IMR-90 (cell line): ENCODE measurements around the gene TBX1. TPM values are rescaled to one million over a fixed set of nuclear protein-coding genes. Genes with fewer than 3 reads are reported as not detected.

ENCODE experiments used
- ATAC-seq: fragments of 200-7000 bp; cut with Tn5 transposase; 2 replicates; pipeline ENCODE4 v1.9.1; 2020; ENCODE audit warnings: low read depth, mild to moderate bottlenecking, moderate library complexity
- BruUV-seq: library from RNA; stranded (reverse); fragments of 400-500 nt; replicated peaks from 2 replicates; lab custom pipeline; 2021; lab: Mats Ljungman, UMichigan
- CTCF ChIA-PET: fragments of 300-600 bp; formaldehyde crosslinking; extraction: SDS; loops from one replicate; lab custom pipeline; 2021; ENCODE audit warnings: antibody characterized with exemption; lab: Yijun Ruan, JAX
- POLR2A ChIA-PET: fragments of 300-600 bp; sonication (Branson Sonifier 250); formaldehyde crosslinking; loops from one replicate; lab custom pipeline; 2022; ENCODE audit warnings: antibody characterized with exemption; ENCODE audit not compliant: unreplicated experiment; lab: Charles Lee
- DNase-seq: peaks from one replicate; pipeline ENCODE4 v3.0.0; 2013
- H2AFZ ChIP-seq: replicated peaks from 2 replicates; pipeline ENCODE3; 2013; ENCODE audit warnings: low read length, mild to moderate bottlenecking; ENCODE audit not compliant: poor library complexity
- H2AK5ac ChIP-seq: 2 replicates; pipeline ENCODE4 v1.6.1; 2013; ENCODE audit warnings: low read depth, low read length, inconsistent platforms
- H2AK9ac ChIP-seq: replicated peaks from 2 replicates; pipeline ENCODE3; 2013; ENCODE audit warnings: mild to moderate bottlenecking, low read depth, low read length, moderate library complexity; ENCODE audit not compliant: poor library complexity
- H2BK120ac ChIP-seq: 2 replicates; pipeline ENCODE4 v1.6.1; 2013; ENCODE audit warnings: low read depth, low read length, inconsistent platforms
- H2BK15ac ChIP-seq: 3 replicates; pipeline ENCODE4 v1.6.1; 2013; ENCODE audit warnings: low read depth, low read length, inconsistent platforms
- H2BK20ac ChIP-seq: 2 replicates; pipeline ENCODE4 v1.6.1; 2013; ENCODE audit warnings: low read depth, mild to moderate bottlenecking, inconsistent platforms, low read length, moderate library complexity
- H2BK5ac ChIP-seq: 2 replicates; pipeline ENCODE4 v1.6.1; 2013; ENCODE audit warnings: mild to moderate bottlenecking, low read depth, low read length, inconsistent platforms; ENCODE audit not compliant: poor library complexity, severe bottlenecking
- H3K14ac ChIP-seq: replicated peaks from 2 replicates; pipeline ENCODE4 v1.6.1; 2013; ENCODE audit warnings: low read depth, low read length, inconsistent platforms
- H3K18ac ChIP-seq: 2 replicates; pipeline ENCODE4 v1.6.1; 2013; ENCODE audit warnings: low read depth, low read length, control low read depth
- H3K23ac ChIP-seq: 2 replicates; pipeline ENCODE4 v1.6.1; 2013; ENCODE audit warnings: low read depth, low read length, inconsistent platforms
- H3K27ac ChIP-seq: 2 replicates; pipeline ENCODE4 v1.5.1; 2013; ENCODE audit warnings: mild to moderate bottlenecking, control low read depth, low read length; ENCODE audit not compliant: insufficient read depth
- H3K27me3 ChIP-seq: 2 replicates; pipeline ENCODE4 v1.6.1; 2013; ENCODE audit warnings: low read length; ENCODE audit not compliant: control insufficient read depth, insufficient read depth
- H3K36me3 ChIP-seq: 2 replicates; pipeline ENCODE4 v1.6.1; 2013; ENCODE audit warnings: low read length, mixed read lengths; ENCODE audit not compliant: control insufficient read depth, insufficient read depth
- H3K4ac ChIP-seq: 2 replicates; pipeline ENCODE4 v1.6.1; 2013; ENCODE audit warnings: low read depth, low read length, inconsistent platforms
- H3K4me1 ChIP-seq: 2 replicates; pipeline ENCODE4 v1.6.1; 2013; ENCODE audit warnings: low read length, mixed read lengths; ENCODE audit not compliant: control insufficient read depth, insufficient read depth
- H3K4me2 ChIP-seq: 2 replicates; pipeline ENCODE4 v1.6.1; 2013; ENCODE audit warnings: low read depth, mild to moderate bottlenecking, control low read depth, low read length, moderate library complexity
- H3K4me3 ChIP-seq: 2 replicates; pipeline ENCODE4 v1.5.1; 2013; ENCODE audit warnings: low read depth, mild to moderate bottlenecking, control low read depth, low read length, moderate library complexity; ENCODE audit not compliant: insufficient read depth
- H3K56ac ChIP-seq: 2 replicates; pipeline ENCODE4 v1.6.1; 2013; ENCODE audit warnings: low read length, inconsistent platforms; ENCODE audit not compliant: insufficient read depth; ENCODE audit errors: extremely low read depth
- H3K79me1 ChIP-seq, 2 experiments: 2 replicates each; pipeline ENCODE4 v1.6.1; 2013; ENCODE audit warnings: low read length in 2 of 2, inconsistent platforms in 1 of 2, low read depth in 1 of 2
- H3K9ac ChIP-seq: 2 replicates; pipeline ENCODE4 v1.6.1; 2013; ENCODE audit warnings: low read depth, low read length, control low read depth
- H3K9me1 ChIP-seq: 2 replicates; pipeline ENCODE4 v1.6.1; 2013; ENCODE audit warnings: low read length, inconsistent platforms; ENCODE audit not compliant: insufficient read depth
- H3K9me3 ChIP-seq: 2 replicates; pipeline ENCODE4 v1.6.1; 2013; ENCODE audit warnings: low read length; ENCODE audit not compliant: control insufficient read depth, insufficient read depth
- H4K20me1 ChIP-seq: 2 replicates; pipeline ENCODE4 v1.6.1; 2013; ENCODE audit warnings: low read length, inconsistent platforms; ENCODE audit not compliant: insufficient read depth
- H4K5ac ChIP-seq: 2 replicates; pipeline ENCODE4 v1.6.1; 2013; ENCODE audit warnings: mild to moderate bottlenecking, low read depth, low read length, control low read depth
- H4K8ac ChIP-seq, 2 experiments: 2 replicates each; pipeline ENCODE4 v1.6.1; 2013; ENCODE audit warnings: low read depth in 2 of 2, low read length in 2 of 2, control low read depth in 1 of 2, inconsistent platforms in 1 of 2
- H4K91ac ChIP-seq: 2 replicates; pipeline ENCODE4 v1.6.1; 2013; ENCODE audit warnings: low read depth, low read length, inconsistent platforms; ENCODE audit not compliant: insufficient read depth
- CHD1 ChIP-seq: IDR thresholded peaks from 2 replicates; pipeline ENCODE4 v1.6.1; 2012; ENCODE audit warnings: low read depth, low read length, improper control_type of control experiment
- RFX5 ChIP-seq: IDR thresholded peaks from 2 replicates; pipeline ENCODE4 v1.8.0; 2012; ENCODE audit warnings: low read depth, mild to moderate bottlenecking, low read length, moderate library complexity
- SMC3 ChIP-seq: fragments of 150-350 bp; IDR thresholded peaks from 2 replicates; pipeline ENCODE4 v1.6.1; 2016; ENCODE audit warnings: low read depth, mild to moderate bottlenecking, antibody characterized with exemption, low read length, moderate library complexity
- WGBS, 2 experiments: methylation state at CpG; one replicate each; pipeline versions ENCODE4 v1.1.5 to v1.1.7; 2013; ENCODE audit warnings: missing lambda C conversion rate in 2 of 2; ENCODE audit not compliant: insufficient read length in 1 of 2; ENCODE audit errors: extremely low coverage in 2 of 2; 5-methylcytosine and 5-hydroxymethylcytosine counted together
- dilution Hi-C: fragments of 300-500 bp; cut with HindIII; formaldehyde crosslinking; loops from one replicate; pipeline ENCODE4 v1.14.3; 2018; ENCODE audit warnings: low sequenced_read_pairs; ENCODE audit not compliant: unreplicated experiment
- in situ Hi-C: fragments of 300-500 bp; cut with MboI; formaldehyde crosslinking; loops from 3 replicates; pipeline ENCODE4 v1.14.3; 2019; ENCODE audit warnings: low sequenced_read_pairs, inconsistent platforms, mixed read lengths
- intact Hi-C: fragments of 100-400 bp; cut with micrococcal nuclease; formaldehyde crosslinking; loops from 2 replicates; pipeline ENCODE4 v1.10.0; 2022
- polyA plus RNA-seq, 3 experiments: library from polyadenylated mRNA; depleted of rRNA; stranded (reverse); fragments of >200 nt; gene quantifications; 2 replicates each; pipeline ENCODE4 v1.2.3, GENCODE V29; 2012; ENCODE audit warnings: low replicate concordance in 1 of 3
- total RNA-seq: library from RNA; depleted of rRNA; stranded (reverse); fragments of >200 nt; gene quantifications from 2 replicates; pipeline ENCODE4 v1.2.3, GENCODE V29; 2012
- TF ChIP-seq, protein P1 (sequence below): fragments of 150-350 bp; IDR thresholded peaks from 2 replicates; pipeline ENCODE4 v1.6.1; 2017; ENCODE audit warnings: mild to moderate bottlenecking, antibody characterized with exemption, low read length, low read depth

The TBX1 gene
- total and polyA plus RNA-seq, 2 of the 4 experiments (the other 2 are of a cell fraction): 0.03 TPM; not detected in 1

- TF ChIP-seq, protein P1, sequence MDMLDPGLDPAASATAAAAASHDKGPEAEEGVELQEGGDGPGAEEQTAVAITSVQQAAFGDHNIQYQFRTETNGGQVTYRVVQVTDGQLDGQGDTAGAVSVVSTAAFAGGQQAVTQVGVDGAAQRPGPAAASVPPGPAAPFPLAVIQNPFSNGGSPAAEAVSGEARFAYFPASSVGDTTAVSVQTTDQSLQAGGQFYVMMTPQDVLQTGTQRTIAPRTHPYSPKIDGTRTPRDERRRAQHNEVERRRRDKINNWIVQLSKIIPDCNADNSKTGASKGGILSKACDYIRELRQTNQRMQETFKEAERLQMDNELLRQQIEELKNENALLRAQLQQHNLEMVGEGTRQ: no peak
Observed at GRCh38 chr22:19722178-19722981, 38.2 kb upstream of the TBX1 start (continued).

DNA sequence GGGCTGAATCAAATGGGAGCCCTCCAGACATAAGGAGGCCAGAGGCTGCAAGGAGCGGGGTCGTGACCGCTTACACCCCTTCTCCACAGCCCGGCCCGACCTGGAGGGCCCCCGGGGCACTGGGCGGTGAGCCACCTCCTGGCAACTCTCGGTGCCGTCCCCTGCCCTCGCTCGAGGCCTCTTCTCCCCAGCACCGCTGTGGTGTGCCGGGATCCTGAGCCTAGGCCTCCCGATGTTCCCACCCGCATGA, 37.7 kb upstream of the TBX1 start:
- Histone ChIP-seq H4K5ac (no peak overlapping the region), H4K20me1 (peaks cover 6% of the 10 kb centered on the region; the same call in 1 of the 2 replicates), H3K36me3 (peaks cover 16% of the 10 kb centered on the region), H3K14ac (no peak overlapping the region), H3K23ac (no peak overlapping the region), H3K27me3 (peaks cover 22% of the 10 kb centered on the region; the same call in 1 of the 2 replicates), H4K8ac (no peak overlapping the region), H3K9me1 (0 out of 2 replicates have a peak, but pooled peaks cover 4% of the 10 kb centered on the region), H2AFZ (no peak overlapping the region), H3K27ac (no peak overlapping the region), H4K91ac (no peak overlapping the region), H3K56ac (no peak overlapping the region), H3K9ac (no peak overlapping the region), H2AK9ac (no peak overlapping the region), H2BK5ac (no peak overlapping the region), H2BK120ac (no peak overlapping the region), H2BK15ac (no peak overlapping the region), H3K4me2 (no peak overlapping the region), H2BK20ac (no peak overlapping the region), H3K4me1 (peaks cover 4% of the 10 kb centered on the region; the same call in 1 of the 2 replicates), H3K4me3 (no peak overlapping the region), H3K9me3 (no peaks in the 10 kb centered on the region), H3K79me1 (peaks cover 0 to 4% of the 10 kb centered on the region in 2 experiments; a peak in 1 of 4 replicates), H3K18ac (no peak overlapping the region), H2AK5ac (no peak overlapping the region), H3K4ac (no peak overlapping the region)
- DNase-seq: no peak
- dilution Hi-C loops (no loop called here), in situ Hi-C loops (no loop called here), intact Hi-C loops (no loop called here)
- CTCF ChIA-PET: no interaction called here
- TF ChIP-seq RFX5 (no peak), SMC3 (no peak), CHD1 (no peak)
- TF ChIP-seq, protein P1: no peak
- POLR2A ChIA-PET: no interaction called here
- ATAC-seq: no peak
- WGBS, 2 experiments: 80% methylated on average over 15 of the region's 15 CpGs; no CpG with 5 or more reads in 1 of the 2 experiments
- BruUV-seq: no TSS peak
